Measurements from ENCODE around the gene ZNF428.
"Not testable (repeated sequence)": the region's sequence is repeated elsewhere in the genome, so short reads cannot be mapped to it uniquely, and the experiment has no call there.

Gene ZNF428

DNA sequence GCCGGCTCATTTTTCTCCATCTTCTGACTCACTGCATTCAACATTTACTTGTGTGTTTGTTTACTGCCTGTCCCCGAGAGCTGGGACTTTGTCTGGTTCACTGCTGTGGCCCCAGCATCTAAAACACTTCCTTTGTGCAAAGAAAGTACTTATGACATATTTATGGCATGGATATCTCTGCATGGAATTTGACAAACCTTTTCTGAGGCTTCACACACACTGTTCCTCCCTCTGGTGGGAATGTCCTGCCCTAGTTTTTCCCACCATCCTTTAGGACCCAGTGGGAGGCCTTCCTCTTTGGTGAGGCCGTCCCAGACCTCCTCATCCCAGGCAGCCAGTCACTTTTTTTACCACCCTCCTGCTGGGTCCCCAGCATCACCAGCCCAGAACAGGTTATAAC lies 8.9 kb downstream of the ZNF428 start:
- TF ChIP-seq, protein P1, sequence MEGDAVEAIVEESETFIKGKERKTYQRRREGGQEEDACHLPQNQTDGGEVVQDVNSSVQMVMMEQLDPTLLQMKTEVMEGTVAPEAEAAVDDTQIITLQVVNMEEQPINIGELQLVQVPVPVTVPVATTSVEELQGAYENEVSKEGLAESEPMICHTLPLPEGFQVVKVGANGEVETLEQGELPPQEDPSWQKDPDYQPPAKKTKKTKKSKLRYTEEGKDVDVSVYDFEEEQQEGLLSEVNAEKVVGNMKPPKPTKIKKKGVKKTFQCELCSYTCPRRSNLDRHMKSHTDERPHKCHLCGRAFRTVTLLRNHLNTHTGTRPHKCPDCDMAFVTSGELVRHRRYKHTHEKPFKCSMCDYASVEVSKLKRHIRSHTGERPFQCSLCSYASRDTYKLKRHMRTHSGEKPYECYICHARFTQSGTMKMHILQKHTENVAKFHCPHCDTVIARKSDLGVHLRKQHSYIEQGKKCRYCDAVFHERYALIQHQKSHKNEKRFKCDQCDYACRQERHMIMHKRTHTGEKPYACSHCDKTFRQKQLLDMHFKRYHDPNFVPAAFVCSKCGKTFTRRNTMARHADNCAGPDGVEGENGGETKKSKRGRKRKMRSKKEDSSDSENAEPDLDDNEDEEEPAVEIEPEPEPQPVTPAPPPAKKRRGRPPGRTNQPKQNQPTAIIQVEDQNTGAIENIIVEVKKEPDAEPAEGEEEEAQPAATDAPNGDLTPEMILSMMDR (conservative IDR thresholded peaks at IDR 0.05; ENCODE audit: control insufficient read depth, insufficient read depth, low read depth, low read length): no peak
- no peak for DNase-seq (ENCODE audit: low read depth)
- H3K4me3 ChIP-seq (ENCODE audit: control insufficient read depth, low read depth, low read length): no peak overlapping the region

DNA sequence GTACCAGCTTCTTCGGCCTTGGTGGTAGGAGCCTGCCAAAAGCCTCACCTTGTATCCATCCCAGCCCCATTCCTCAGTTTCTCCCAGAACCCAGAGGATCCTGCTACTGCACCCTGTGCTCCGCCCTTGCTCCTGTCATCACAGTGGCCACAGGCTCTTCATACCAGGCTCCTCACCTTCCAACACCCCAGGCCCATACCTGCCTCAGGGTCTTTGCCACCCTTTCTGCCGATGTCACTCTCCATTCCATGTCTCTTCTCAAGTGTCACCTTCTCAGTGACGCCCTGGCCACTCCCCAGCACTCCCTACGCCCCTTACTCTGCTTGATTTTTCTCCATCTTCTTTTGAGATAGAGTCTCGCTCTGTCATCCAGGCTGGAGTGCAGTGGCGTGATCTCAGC lies 9.6 kb downstream of the ZNF428 start:
- no peak overlapping the region for H3K4me3 ChIP-seq (ENCODE audit: control insufficient read depth, low read depth, low read length)
- TF ChIP-seq, protein P1 (conservative IDR thresholded peaks at IDR 0.05; ENCODE audit: control insufficient read depth, insufficient read depth, low read depth, low read length): no peak
- no peak for DNase-seq (ENCODE audit: low read depth)

DNA sequence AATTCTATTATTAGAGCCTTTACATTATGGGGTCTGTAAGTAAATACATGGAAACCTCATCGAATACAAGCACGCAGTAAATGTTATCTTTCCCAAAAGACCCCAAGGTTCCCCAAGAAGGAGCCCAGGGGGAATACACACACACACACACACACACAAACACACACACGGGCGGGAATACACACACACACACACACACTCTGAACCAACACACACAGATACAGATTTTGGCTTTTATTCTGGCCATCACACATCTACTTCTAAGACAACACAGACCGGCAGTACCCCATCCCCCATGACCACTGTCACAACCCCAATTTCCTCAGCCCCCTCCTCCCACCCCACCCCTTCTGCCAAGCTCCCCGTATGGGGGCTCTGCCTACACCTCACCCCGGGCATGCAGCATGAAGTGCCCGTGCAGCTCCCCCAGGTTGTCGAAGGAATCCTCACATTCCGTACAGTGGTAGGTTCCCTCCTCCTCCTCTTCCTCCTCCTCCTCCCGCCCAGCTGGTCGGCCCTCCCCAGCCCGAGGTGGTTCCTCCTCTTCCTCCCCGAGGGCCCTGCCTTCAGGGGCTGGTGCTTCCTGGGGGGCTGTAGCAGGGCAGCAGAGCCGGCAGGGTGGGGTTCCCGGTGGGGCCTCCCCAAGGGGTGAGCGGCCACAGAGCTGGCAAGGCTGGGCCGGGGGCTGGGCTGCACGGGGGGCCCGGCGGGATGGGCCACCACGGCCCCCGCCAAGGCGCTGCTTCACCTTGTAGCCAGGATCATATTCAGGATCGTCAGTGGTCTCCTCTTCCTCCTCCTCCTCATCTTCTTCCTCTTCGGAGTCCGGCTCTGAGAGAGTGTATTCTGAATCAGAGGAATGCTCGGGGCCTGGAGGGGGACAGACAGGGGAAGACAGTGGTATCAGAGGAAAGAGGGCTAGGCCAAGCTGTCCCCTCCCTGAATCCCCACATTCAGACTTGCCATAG lies 11.9 kb downstream of the ZNF428 start:
- H3K4me3 ChIP-seq (ENCODE audit: control insufficient read depth, low read depth, low read length): no peak overlapping the region
- no peak for DNase-seq (ENCODE audit: low read depth)
- TF ChIP-seq, protein P1 (conservative IDR thresholded peaks at IDR 0.05; ENCODE audit: control insufficient read depth, insufficient read depth, low read depth, low read length): no peak

DNA sequence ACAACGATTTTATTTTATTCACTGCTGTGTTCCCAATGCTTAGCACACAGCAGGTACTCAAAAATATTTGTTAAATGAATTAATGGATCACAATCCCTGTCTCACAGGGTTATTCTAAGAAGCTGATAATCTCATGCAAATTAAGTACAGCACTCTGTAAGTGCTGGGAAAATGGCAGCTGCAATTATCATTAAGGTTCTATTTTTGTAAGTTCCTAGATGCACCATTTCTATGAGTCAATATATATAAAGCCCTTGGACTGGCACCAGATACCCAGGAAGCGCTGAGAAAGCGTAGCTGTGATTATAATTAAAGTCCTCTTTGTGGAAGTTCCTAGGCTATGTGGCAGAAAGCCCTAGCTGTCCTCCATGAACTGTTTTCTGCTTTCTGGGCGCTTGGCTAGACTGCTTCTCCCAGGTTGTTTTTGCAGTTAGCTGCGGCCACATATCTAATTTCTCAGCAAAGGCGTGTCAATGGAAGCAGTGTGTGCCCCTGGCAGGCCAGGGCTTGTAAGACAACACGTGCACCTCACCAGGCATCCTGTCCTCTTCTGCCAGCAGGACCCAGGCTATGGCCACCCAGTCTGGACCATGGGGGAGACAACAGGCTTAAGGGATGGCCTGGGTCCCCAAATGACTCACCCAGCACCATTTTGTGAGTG lies 12.7 kb downstream of the ZNF428 start:
- H3K4me3 ChIP-seq (ENCODE audit: control insufficient read depth, low read depth, low read length): no peak overlapping the region
- TF ChIP-seq, protein P1 (conservative IDR thresholded peaks at IDR 0.05; ENCODE audit: control insufficient read depth, insufficient read depth, low read depth, low read length): no peak
- no peak for DNase-seq (ENCODE audit: low read depth)

DNA sequence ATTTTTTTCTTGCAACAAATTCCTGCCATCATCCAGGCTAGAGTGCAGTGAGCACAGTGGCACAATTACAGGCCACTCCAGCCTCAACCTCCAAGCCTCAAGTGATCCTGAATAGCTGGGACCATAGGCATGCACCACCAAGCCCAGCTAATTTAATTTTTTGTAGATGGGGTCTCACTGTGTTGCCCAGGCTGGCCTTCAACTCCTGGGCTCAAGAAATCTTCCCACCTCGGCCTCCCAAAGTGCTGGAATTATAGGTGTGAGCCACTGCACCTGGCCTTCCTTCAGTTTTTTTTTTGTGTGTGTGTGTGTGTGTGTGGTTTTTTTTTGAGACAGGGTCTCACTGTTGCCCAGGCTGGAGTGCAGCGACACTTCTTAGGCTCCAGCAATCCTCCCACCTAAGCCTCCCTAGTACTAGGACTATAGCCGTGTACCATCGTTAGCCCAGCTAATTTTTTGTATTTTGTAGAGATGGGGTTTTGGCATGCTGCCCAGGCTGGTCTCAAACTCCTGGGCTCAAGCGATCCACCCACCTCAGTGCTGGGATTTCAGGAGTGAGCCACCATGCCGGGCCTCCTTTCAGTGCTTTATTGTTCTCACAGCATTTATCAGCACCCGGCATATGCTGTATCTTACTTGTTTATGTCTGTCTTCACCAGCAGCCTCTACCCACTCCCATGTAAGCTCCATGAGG lies 13.4 kb downstream of the ZNF428 start:
- H3K4me3 ChIP-seq (ENCODE audit: control insufficient read depth, low read depth, low read length): no peak overlapping the region
- DNase-seq (ENCODE audit: low read depth): no peak
- TF ChIP-seq, protein P1 (conservative IDR thresholded peaks at IDR 0.05; ENCODE audit: control insufficient read depth, insufficient read depth, low read depth, low read length): no peak

GRCh38 chr19:43600326-43600725 lies 19.1 kb downstream of the ZNF428 start:
- H3K4me3 ChIP-seq (ENCODE audit: control insufficient read depth, low read depth, low read length): not testable (repeated sequence)

More at GRCh38 chr19:43600326-43600725, 19.1 kb downstream of the ZNF428 start:
- DNase-seq (ENCODE audit: low read depth): not testable (repeated sequence)
